HEK293T (cell line): ENCODE measurements around the gene KIAA1328.

Experiments
- BHLHE40 ChIP-seq: fragments of 450-650 bp; IDR thresholded peaks from 2 replicates; pipeline ENCODE4 v1.6.1; 2016; ENCODE audit warnings: mild to moderate bottlenecking, moderate library complexity, borderline replicate concordance
- SP1 ChIP-seq: fragments of 450-650 bp; IDR thresholded peaks from 2 replicates; pipeline ENCODE4 v1.6.1; 2017

GRCh38 chr18:36889321-36889720 is 60.4 kb downstream of the KIAA1328 start:
- TF ChIP-seq BHLHE40, result no peak
- no peak for TF ChIP-seq SP1
